ENCODE measurements around the gene GIGYF2.
"Not testable (repeated sequence)": the region's sequence is repeated elsewhere in the genome, so short reads cannot be mapped to it uniquely, and the experiment has no call there.

GIGYF2 gene

DNA sequence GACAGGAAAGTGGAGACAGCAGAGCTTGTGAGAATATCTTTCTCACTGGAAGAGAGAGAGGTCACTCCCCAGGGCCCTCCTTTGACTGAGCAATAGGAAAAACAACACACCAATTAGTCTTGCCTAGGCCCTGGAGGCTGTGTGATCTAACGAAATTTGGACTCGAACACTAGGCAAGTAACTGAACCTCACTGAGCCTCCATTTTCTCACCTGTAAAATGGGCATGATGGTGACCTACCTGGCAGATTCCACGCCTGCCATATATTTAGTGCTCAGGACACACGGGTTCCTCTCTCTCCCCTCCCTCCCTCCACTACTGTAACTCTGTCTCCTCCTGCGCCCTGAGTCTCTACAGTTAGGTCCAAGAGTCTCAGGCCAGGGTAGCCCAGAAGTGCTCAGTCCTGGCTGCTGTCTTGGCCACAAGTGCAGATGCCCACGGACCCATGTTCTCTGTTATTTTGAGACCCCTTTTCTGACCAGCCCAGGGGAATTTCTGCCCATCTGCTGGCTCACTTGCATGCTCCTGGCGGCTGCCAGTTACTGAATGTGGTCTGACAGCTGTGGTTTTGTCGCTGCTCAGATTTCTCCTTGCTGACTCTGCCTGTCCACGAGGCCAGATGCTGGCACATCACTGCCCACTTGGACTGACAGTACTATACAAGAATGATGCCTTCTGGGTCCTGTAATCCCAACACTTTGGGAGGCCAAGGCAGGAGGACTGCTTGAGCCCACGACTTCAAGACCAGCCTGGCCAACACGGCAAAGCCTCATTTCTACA lies 9.6 kb upstream of the GIGYF2 start:
- DNase-seq (ENCODE audit: low spot score), result no peak

DNA sequence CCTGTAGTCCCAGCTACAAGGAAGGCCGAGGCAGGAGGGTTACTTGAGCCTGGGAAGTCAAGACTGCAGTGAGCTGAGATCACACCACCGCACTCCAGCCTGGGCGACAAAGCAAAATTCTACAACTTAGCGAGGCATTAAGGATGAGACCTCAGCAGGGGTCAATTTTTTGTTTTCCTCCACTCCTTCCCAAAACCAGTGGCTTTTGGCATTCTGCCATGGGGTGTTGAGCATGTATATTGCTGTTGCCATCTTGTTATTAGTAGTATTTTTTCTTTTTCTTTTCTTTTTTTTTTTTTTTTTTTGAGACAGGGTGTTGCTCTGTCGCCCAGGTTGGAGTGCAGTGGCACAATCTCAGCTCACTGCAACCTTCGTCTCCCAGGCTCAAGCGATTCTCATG lies 8.9 kb upstream of the GIGYF2 start:
- no peak for DNase-seq (ENCODE audit: low spot score)

DNA sequence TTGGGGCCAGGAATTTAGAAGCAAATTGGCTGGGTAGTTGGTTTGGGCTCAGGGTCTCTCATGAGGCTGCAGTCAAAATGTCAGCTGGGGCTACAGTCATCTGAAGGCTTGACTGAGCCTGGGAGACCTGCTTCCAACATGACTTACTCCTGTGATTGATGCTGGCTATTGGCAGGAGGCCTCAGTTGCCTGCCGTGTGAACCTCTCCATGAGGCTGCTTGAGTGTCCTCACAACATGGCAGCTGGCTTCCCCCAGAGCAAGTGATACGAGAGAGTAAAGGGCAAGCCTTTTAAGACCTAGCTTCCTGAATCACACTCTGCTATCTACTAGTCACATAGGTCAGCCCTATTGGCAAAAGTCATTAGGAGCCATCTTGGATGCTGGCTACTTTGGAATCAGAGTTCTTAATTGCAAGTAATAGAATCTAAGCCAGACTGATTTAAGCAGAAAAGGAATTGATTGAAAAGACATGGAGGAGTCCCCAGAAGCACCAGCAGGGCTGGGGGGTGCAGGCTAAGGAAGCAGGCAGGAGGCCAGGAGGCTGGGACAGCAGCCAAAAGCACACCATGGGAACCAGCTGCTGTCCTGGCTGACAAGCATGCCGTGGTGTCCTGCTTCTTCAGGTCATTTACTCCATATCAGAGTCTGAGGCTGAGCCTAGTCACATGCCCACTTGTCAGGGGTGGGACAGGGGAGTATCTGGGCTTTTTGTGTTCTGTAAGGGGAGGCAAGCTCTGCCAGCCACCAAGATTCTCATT lies 7.8 kb upstream of the GIGYF2 start:
- DNase-seq (ENCODE audit: low spot score), result peak; percentile 27

DNA sequence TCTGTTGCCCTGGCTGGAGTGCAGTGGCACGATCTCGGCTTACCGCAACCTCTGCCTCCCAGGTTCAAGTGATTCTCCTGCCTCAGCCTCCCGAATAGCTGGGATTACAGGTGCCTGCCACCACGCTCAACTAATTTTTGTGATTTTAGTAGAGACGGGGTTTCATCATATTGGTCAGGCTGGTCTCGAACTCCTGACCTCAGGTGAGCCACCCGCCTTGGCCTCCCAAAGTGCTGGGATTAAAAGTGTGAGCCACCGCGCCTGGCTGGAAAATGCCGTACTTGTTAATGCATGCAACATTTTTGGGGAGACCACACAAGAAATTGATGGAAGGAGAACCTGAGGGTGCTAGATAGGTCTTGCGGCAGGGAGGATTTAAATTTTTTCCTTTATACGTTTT lies 6.0 kb upstream of the GIGYF2 start:
- DNase-seq (ENCODE audit: low spot score), result not testable (repeated sequence)

DNA sequence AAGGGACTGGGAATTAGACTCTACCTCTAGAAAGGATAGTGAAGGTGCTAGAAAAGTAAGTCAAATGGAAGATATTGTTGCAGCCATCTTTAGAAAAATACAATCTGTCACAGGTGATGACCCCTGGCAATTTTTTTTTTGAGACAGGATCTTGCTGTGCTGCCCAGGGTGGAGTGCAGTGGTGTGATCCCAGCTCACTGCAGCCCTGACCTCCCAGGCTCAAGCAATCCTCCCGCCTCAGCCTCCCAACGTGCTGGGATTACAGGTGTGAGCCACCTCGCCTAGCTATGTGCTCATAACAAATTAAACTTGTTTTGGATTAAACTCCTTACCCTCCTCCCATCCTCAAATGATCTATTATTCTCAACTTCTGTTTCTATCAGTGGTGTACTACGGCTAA lies 3.8 kb upstream of the GIGYF2 start:
- no peak for DNase-seq (ENCODE audit: low spot score)

DNA sequence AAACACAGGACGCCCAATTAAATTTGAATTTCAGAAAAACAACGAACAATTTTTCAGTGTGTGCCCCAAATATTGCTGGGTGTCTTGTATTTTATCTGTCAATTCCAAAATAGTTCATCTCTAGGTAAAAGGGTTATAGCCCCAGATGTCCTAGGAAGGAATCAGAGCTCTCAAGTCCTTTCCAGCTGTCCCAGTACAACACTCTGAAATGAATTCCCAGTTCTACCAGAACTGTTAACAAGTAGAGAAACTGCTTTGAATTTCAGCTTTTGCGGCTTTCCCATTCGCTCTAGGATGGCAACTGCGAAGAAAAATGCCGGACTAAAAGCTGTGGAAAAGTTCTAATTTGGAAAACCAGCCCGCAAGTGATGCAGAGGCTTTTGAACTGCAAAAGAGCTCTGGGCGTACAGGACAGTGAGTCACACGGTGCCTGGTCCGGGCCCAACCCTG lies 497 bp upstream of the GIGYF2 start:
- no peak for DNase-seq (ENCODE audit: low spot score)

DNA sequence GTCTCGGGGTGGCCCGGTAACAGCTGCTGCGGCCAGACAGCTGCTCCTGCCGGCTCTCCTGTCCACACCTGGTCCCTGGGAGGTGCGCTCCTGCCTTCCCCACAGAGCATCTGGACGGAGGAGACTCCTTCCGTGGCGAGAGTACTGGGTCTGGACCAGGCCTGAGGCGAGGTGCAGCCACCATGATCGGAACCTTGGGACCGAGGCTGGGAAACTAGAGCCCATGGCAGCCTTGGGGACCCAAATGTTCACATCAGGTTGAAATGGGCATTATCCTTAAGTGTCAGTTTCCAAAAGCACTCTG lies 628 bp downstream of the GIGYF2 start:
- DNase-seq (ENCODE audit: low spot score), result no peak

DNA sequence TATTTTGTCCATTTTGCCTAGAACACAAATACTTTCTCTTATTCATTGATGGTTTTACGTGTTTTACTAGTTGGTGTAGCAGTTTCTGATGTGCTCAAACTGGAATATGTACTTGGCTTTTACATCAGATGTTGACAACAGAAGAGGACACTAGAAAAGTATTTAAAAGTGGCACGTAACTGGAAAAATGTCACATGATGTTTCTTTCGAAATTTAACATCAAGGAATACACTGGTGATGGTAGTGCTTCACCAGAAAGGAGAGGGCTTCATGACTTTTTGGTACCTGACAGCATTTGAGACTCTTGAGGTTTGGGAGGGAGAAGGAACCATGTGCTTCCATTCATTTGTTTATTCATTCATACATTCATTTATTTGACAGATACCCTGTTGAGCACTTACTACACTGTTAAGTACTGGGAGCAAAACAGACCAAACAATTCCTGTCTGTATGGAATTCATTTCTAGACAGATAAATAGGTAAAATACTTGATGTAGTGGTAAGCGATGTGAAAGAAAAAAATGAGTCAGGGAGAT lies 1.5 kb downstream of the GIGYF2 start:
- no peak for DNase-seq (ENCODE audit: low spot score)

DNA sequence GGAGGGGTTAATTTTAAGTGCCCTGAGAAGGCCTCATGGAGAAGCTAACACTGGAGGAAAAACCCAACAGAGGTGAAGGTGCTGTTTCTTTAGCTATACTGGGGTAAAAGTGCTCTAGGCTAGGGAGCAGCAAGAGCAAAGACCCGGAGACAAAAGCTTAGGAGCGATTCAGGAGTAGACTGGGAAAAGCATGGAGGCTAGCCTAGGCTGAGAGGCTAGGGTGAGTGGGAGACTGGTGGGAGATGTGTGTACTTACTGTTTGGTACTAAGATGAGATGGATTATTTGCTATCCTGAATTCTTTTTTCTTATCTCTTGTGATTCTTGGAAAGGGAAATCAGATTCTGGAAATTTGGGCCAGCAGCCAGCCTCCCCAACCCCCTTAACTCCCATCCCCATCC lies 2.0 kb downstream of the GIGYF2 start:
- DNase-seq (ENCODE audit: low spot score), result no peak

DNA sequence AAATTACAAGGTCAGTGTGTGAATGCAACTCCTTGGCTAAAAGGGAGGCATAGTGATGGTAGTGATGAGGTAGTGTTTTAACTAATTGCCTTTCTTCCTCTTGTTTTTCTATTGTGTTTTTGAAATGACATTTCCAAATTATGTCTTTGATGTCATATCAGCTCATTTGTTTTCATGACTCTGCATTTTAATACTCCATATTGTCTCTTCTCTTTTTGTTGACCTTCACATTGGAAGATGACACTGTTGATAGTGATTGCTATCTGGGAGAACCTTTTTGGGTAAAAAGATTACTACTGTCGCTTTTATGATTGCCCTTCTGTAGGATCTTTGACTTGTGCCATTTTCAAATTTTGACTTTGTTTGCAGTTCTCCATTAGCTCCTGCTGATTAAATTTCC lies 3.0 kb downstream of the GIGYF2 start:
- no peak for DNase-seq (ENCODE audit: low spot score)

DNA sequence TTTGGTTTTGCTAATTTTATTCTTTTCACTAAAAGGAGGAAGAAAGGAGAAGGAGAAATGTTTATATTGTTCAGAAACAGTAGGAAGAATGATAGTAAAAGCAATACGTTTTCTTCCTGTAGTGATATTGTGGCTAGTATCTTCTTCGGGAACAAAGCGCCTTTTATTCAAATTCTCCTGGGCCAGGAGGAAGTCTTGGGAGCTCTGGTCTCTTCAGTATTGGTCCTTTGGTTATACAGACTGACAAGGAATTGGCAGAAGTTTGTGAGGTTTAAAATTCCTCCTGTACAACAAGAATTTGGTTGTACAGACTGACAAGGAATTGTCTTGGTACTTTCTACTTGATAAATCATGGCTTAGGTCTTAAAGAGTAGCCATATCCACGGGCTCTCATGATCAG lies 9.9 kb downstream of the GIGYF2 start:
- DNase-seq (ENCODE audit: low spot score), result no peak

DNA sequence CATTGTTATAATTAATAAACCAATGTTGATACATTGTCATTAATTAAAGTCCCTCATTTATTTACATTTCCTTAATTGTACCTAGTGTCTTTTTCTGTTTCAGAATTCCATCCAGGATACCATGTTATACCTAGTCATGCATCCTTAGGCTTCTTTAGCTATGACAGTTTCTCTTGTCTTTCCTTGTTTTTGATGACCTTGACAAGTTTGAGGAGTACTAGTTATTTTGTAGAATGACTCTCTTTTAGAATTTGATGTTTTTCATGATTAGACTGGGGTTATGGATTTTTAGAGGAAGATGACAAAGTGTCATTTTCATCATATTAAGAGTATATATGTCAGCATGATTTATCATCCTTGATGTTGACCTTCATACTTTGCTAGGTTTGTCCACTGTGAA lies 16.4 kb downstream of the GIGYF2 start:
- no peak for DNase-seq (ENCODE audit: low spot score)

DNA sequence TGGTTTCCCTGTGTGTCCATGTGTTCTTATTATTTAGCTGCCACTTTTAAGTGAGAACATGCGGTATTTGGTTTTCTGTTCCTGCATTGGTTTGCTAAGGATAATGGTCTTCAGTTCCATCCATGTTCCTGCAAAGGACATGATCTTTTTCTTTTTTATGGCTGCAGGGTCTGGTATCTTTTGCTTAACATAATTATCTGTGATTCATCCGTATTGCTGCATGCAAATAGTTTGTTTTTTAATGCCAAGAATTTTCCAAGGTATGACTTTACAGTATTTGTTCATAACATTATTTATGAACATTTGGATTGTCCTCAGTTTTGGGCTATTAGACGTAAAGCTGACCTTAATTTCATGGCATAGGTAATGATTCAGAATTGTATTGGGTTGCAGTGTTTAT lies 17.8 kb downstream of the GIGYF2 start:
- no peak for DNase-seq (ENCODE audit: low spot score)

DNA sequence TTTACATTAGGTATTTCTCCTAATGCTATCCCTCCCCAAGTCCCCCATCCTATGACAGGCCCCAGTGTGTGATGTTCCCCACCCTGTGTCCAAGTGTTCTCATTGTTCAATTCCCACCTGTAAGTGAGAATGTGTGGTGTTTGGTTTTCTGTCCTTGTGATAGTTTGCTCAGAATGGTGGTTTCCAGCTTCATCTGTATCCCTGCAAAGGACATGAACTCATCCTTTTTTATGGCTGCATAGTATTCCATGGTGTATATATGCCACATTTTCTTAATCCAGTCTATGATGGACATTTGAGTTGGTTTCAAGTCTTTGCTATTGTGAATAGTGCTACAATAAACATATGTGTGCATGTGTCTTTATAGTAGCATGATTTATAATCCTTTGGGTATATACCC lies 22.9 kb downstream of the GIGYF2 start:
- not testable (repeated sequence) for DNase-seq (ENCODE audit: low spot score)

DNA sequence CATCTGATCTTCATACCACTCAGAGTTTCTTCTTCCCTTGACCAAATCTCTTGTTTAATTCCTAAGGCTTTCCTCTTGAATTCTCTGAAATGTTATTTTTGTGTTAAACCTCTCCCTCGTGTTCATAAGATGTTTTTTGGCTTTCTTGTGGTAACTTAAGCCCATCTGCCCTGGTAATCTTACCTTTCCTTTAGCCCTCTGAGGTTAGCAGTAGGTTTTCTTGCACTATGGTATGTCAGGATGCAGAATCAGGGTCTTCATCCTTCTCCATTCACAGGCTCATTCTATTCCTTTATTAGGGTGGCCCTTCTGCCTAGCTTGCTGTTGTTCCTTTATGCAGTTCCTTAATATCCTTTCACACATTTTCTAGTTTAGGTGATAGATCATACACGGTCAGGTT lies 24.1 kb downstream of the GIGYF2 start:
- DNase-seq (ENCODE audit: low spot score), result no peak

DNA sequence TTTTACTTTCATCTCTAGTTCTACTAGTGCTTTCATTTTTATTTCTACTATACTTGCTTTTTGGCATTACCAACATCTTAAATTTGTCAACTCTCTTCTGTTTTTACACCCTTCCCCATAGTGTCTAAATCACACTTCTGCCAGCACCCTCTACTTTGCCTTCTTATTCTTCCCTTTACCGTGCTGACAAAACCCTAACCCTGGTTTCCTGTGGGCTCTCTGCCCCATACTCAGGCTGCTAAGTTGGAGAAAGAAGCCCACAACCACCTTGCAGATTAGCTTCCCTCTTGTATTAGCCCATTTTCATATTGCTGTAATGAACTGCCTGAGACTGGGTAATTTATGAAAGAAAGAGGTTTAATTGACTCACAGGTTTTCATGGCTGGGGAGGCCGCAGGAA lies 24.8 kb downstream of the GIGYF2 start:
- DNase-seq (ENCODE audit: low spot score), result no peak

DNA sequence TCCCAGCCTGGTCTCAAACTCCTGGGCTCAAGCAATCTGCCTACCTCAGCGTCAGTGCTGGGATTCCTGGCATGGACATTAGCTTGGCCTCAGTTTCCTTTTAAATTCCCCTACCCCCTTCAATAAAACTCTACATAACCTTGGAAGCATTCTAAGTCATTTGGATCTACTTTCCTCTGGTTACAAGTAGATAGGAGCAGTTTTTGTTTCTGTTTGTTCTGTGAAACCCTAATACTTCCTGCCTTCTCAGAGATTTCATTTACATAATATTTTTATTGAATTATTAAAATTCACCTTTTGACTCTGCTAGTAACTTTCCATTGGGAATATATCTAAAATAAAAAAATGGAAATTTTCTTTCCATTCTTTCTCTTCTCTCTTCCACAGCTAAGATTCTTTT lies 25.9 kb downstream of the GIGYF2 start:
- DNase-seq (ENCODE audit: low spot score), result no peak

DNA sequence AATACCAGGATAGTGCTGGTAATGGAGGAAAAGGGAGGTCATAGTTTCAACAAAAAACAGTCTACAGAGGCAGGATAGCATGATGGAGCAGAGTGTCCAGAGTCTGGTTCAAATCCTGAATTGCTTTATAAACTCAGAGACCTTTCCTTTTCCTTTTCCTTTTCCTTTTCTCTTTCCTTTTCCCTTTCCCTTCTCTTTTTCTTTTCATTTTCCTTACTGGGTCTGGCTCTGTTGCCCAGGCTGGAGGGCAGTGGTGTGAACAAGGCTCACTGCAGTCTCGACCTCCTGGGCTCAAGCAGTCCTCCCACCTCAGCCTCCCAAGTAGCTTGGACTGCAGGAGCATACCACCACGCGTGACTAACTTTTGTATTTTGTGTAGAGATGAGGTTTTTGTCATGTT lies 31.7 kb downstream of the GIGYF2 start:
- no peak for DNase-seq (ENCODE audit: low spot score)

DNA sequence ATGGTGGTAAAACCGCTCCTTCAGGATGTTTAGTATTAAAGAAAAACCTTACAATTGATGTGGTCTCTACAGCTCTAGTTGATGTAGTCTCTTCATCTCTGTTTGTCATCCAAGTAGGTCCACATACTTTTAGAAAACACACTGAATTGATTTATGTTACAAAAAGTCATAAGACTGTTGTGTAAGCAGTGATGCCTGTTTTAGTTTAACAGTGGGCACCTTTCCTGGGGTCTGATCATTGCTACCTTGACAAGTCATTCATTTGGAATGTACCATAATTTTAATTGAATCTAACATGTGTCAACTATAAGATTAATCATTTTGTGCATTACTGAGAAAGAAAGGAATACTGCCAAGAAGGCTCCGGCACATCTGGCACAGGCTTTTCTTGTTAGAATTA lies 34.3 kb downstream of the GIGYF2 start:
- peak; percentile 15 for DNase-seq (ENCODE audit: low spot score)

DNA sequence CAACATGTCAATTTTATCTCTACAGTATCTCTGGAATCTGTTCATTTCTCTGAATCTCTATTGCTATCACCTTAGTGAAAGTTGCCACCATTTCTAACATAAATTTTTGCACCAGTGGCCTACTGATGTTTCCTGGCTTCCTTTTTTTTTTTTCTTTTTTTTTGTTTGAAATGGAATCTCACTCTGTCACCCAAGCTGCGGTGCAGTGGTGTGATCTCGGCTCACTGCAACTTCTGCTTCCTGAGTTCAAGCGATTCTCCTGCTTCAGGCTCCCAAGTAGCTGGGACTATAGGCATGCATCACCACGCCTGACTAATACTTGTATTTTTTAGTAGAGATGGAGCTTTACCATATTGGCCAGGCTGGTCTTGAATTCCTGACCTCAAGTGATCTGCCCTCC lies 44.2 kb downstream of the GIGYF2 start:
- no peak for DNase-seq (ENCODE audit: low spot score)

DNA sequence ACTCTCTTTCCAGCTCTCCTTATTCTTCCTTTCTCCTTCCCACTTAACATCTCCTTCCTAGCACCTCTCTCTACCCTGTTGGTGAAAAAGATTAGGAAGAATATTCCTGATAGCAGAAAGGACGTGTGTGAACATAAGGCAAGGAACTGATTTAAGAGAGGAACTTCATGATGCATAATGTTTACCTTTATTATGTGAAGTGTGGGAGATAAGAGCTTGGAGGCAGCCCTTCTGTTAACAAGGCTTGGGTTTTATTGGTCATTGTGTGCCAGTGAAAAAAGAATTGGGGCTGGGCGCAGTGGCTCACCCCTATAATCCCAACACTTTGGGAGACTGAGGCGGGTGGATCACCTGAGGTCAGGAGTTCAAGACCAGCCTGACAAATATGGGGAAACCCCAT lies 44.8 kb downstream of the GIGYF2 start:
- no peak for DNase-seq (ENCODE audit: low spot score)

DNA sequence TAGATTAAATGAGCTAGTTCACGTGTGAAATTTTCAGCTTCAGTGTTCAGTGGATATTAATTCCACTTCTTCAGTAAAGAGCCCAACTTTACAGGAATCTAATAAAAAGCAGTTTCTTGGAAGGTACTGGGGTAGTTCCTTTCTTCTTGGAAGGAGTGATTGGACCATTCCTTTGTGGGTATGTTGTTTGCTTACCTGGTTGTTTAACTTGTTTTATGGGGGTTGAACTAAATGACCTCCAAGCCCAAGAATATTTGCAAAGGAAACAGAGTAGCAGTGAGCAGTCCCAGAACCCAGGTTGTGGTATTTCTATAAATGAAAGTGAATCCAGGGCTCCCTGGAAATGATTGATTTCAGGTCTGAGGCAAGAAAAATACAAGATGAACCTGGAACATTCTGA lies 47.8 kb downstream of the GIGYF2 start:
- no peak for DNase-seq (ENCODE audit: low spot score)

DNA sequence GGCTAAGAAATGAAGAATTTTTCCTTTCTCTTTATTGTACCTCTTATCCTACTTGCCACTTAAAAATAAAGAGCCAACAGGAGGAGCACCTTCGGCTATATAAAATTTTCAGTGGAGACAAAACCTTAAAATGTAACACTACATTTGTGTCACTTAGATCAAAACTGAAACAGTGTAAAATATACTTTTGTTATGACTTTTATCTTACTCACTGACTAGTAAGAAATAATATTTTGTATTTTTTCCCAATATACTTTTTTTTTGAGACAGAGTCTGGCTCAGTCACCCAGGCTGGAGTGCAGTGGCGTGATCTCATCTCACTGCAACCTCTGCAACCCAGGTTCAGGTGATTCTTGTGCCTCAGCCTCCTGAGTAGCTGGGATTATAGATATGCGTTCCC lies 50.9 kb downstream of the GIGYF2 start:
- DNase-seq (ENCODE audit: low spot score), result no peak

DNA sequence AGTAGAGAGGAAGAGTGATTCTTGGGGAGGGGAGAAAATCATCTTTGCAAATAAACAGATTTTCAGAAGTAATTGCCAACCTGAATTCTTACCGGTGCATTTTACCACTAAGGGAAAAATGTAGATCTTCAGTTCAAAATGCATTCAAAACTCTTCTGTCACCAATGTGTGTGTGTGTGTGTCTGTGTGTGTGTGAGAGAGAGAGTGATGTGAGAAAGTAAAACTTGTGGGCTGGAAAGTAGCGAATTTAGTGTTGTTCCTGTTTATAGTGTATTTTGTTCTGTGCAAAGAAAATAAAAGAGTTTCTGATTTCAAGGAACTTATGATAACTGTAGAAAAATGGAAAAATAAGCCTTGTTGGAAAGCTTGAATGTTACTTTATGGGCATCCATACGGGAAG lies 52.2 kb downstream of the GIGYF2 start:
- no peak for DNase-seq (ENCODE audit: low spot score)
